GM10266 (cell line): ENCODE results near the gene OR1G1.
A peak's percentile ranks its signal among the peaks of the same experiment; 100 is the strongest.
"Not testable (repeated sequence)": the region's sequence is repeated elsewhere in the genome, so short reads cannot be mapped to it uniquely, and the experiment has no call there.

Experiments used
- DNase-seq: peaks from one replicate; pipeline ENCODE4 v3.0.0; 2012; ENCODE audit errors: extremely low spot score
- CTCF ChIP-seq: IDR thresholded peaks from 2 replicates; pipeline ENCODE4 v1.5.1; 2012; ENCODE audit warnings: mild to moderate bottlenecking, low read depth; ENCODE audit not compliant: control insufficient read depth, insufficient read depth; ENCODE audit errors: missing control alignments

The OR1G1 gene

GRCh38 chr17:3127451-3127850 is at the start of gene OR1G1:
TSS of gene OR1G1 (minus strand) at chr17:3127551. CDS start at chr17:3127551, 0 bp downstream.
- no peak for DNase-seq
- TF ChIP-seq CTCF = no peak

GRCh38 chr17:3167574-3167973 is 40.2 kb upstream of the OR1G1 start:
- DNase-seq = peak; percentile 14
- TF ChIP-seq CTCF = no peak

GRCh38 chr17:3157218-3157617 is 29.9 kb upstream of the OR1G1 start:
- no peak for DNase-seq
- no peak for TF ChIP-seq CTCF

GRCh38 chr17:3137494-3137893 is 10.1 kb upstream of the OR1G1 start:
- not testable (repeated sequence) for DNase-seq

GRCh38 chr17:3104322-3104721 is 23.0 kb downstream of the OR1G1 start, which contains the start of gene OR1D2:
TSS of gene OR1D2 (minus strand) at chr17:3104422. CDS start at chr17:3092996, 11,426 bp downstream.
- TF ChIP-seq CTCF = no peak

More at GRCh38 chr17:3104322-3104721, 23.0 kb downstream of the OR1G1 start, which contains the start of gene OR1D2:
- DNase-seq = no peak
